ENCODE measurements around the gene PAX7. TPM values are rescaled to one million over a fixed set of nuclear protein-coding genes. Genes with fewer than 3 reads are reported as not detected.

Gene PAX7
- total and polyA plus RNA-seq, 2 donors (not counting 3 experiments of a cell fraction or from before 2014, with no cell fraction given), result not detected

- BruUV-seq (replicated peaks), result no TSS peak
- Histone ChIP-seq H3K4me1 (ENCODE audit: control insufficient read depth, extremely low read depth, insufficient read depth, low read length) (no peaks in the 10 kb centered on the region), H3K9ac (replicated peaks; ENCODE audit: extremely low read depth, insufficient read depth, low read length) (no peak overlapping the region), H3K36me3 (ENCODE audit: control insufficient read depth in 2 of 2, extremely low read depth in 1 of 2, insufficient read depth in 2 of 2, low read length in 2 of 2) (no peaks in the 10 kb centered on the region), H3K4me2 (ENCODE audit: insufficient read depth, low read length) (no peak overlapping the region), H3K9me1 (replicated peaks; ENCODE audit: control insufficient read depth, extremely low read depth, insufficient read depth, low read length) (no peaks in the 10 kb centered on the region), H3K27ac (ENCODE audit: insufficient read depth, low read depth, low read length) (no peak overlapping the region), H3K9me3 (replicated peaks; ENCODE audit: control insufficient read depth, insufficient read depth, low read length) (no peaks in the 10 kb centered on the region), H3K79me2 (ENCODE audit: control insufficient read depth, insufficient read depth, low read length) (no peaks in the 10 kb centered on the region), H2AFZ (ENCODE audit: low read depth, low read length) (no peak overlapping the region), H3K27me3 (ENCODE audit: control insufficient read depth in 2 of 2, insufficient read depth in 2 of 2, low read length in 2 of 2) (peaks cover 9 to 16% of the 10 kb centered on the region in 2 experiments), H3K4me3 (replicated peaks in 1 of 3; ENCODE audit: insufficient read depth in 1 of 3, low read depth in 1 of 3, low read length in 3 of 3) (no peak overlapping the region), H4K20me1 (replicated peaks; ENCODE audit: control insufficient read depth, extremely low read depth, insufficient read depth, low read length) (no peaks in the 10 kb centered on the region)
- intact Hi-C loops (cut with micrococcal nuclease) (no loop called here), dilution Hi-C loops (cut with MboI; ENCODE audit: extremely low pct_ligation_motif_present, low sequenced_read_pairs) (no loop called here)
- DNase-seq (ENCODE audit: low read depth, low spot score) (no peak), FAIRE-seq (no peak)
- TF ChIP-seq MAX (IDR thresholded peaks at IDR 0.05; ENCODE audit: insufficient read depth, insufficient read length) (no peak), EZH2 (IDR thresholded peaks at IDR 0.05; ENCODE audit: borderline replicate concordance, low read depth, low read length, severe bottlenecking) (no peak), POLR2AphosphoS5 (IDR thresholded peaks at IDR 0.05; ENCODE audit: insufficient read depth, low read depth, low read length) (no peak), CTCF (IDR thresholded peaks at IDR 0.05; ENCODE audit: extremely low read depth in 1 of 2, insufficient read depth in 1 of 2, low read depth in 1 of 2, low read length in 2 of 2) (no peak), FOS (IDR thresholded peaks at IDR 0.05; ENCODE audit: borderline replicate concordance, insufficient read depth, low read length) (no peak), POLR2A (IDR thresholded peaks at IDR 0.05; ENCODE audit: low read depth, low read length) (no peak), MYC (IDR thresholded peaks at IDR 0.05; ENCODE audit: low read depth, low read length) (no peak), JUN (IDR thresholded peaks at IDR 0.05; ENCODE audit: borderline replicate concordance, insufficient read depth, insufficient read length, low read depth) (no peak), GATA2 (IDR thresholded peaks at IDR 0.05; ENCODE audit: insufficient read depth, insufficient read length, low read depth, low read length) (no peak)
- CTCF ChIA-PET, result no interaction called here
- POLR2A ChIA-PET, result no interaction called here
Observed at GRCh38 chr1:18712252-18712600, 81.6 kb downstream of the PAX7 start.
